H9 (cell line): Measurements from ENCODE around the gene TMED5. TPM values are rescaled to one million over a fixed set of nuclear protein-coding genes. Genes with fewer than 3 reads are reported as not detected.

Experiments
- DNase-seq: peaks from one replicate; pipeline ENCODE4 v3.0.0-alpha.2; 2017
- H2AFZ ChIP-seq: one replicate; pipeline ENCODE4 v1.6.1; 2013; ENCODE audit warnings: mild to moderate bottlenecking, low read length, control low read depth, moderate library complexity
- H2AK5ac ChIP-seq: 2 replicates; pipeline ENCODE4 v1.6.1; 2013; ENCODE audit warnings: low read length, control low read depth, mixed read lengths; ENCODE audit not compliant: insufficient read length
- H2BK120ac ChIP-seq: one replicate; pipeline ENCODE4 v1.6.1; 2013; ENCODE audit warnings: low read depth, mild to moderate bottlenecking, low read length, control low read depth, inconsistent platforms; ENCODE audit not compliant: poor library complexity, severe bottlenecking
- H2BK12ac ChIP-seq: 2 replicates; pipeline ENCODE4 v1.6.1; 2013; ENCODE audit warnings: low read length, control low read depth, mixed read lengths, low read depth; ENCODE audit not compliant: insufficient read length
- H2BK15ac ChIP-seq: 2 replicates; pipeline ENCODE4 v1.6.1; 2013; ENCODE audit warnings: low read depth, low read length, control low read depth
- H2BK20ac ChIP-seq: one replicate; pipeline ENCODE4 v1.6.1; 2013; ENCODE audit warnings: low read depth, mild to moderate bottlenecking, low read length, control low read depth, inconsistent platforms; ENCODE audit not compliant: poor library complexity, severe bottlenecking
- H2BK5ac ChIP-seq: 2 replicates; pipeline ENCODE4 v1.6.1; 2013; ENCODE audit warnings: low read length, control low read depth, mixed read lengths; ENCODE audit not compliant: insufficient read length
- H3K14ac ChIP-seq: 2 replicates; pipeline ENCODE4 v1.6.1; 2013; ENCODE audit warnings: low read length, control low read depth; ENCODE audit not compliant: insufficient read depth
- H3K18ac ChIP-seq: 2 replicates; pipeline ENCODE4 v1.6.1; 2013; ENCODE audit warnings: low read depth, mild to moderate bottlenecking, mixed read lengths, low read length, control low read depth; ENCODE audit not compliant: insufficient read length
- H3K23ac ChIP-seq: 2 replicates; pipeline ENCODE4 v1.6.1; 2013; ENCODE audit warnings: low read length, control low read depth, mixed read lengths, low read depth; ENCODE audit not compliant: insufficient read length
- H3K23me2 ChIP-seq: 2 replicates; pipeline ENCODE4 v1.6.1; 2013; ENCODE audit warnings: low read depth, mild to moderate bottlenecking, mixed read lengths, low read length, control low read depth; ENCODE audit not compliant: insufficient read length, poor library complexity, severe bottlenecking
- H3K27ac ChIP-seq: 2 replicates; pipeline ENCODE4 v1.5.1; 2013; ENCODE audit warnings: low read length, control low read depth, mixed read lengths, low read depth; ENCODE audit not compliant: insufficient read length
- H3K27me3 ChIP-seq: 2 replicates; pipeline ENCODE4 v1.6.1; 2013; ENCODE audit warnings: low read length, control low read depth, inconsistent platforms; ENCODE audit not compliant: insufficient read depth
- H3K4ac ChIP-seq: 2 replicates; pipeline ENCODE4 v1.6.1; 2013; ENCODE audit warnings: low read depth, mild to moderate bottlenecking, control low read depth, inconsistent platforms, low read length, moderate library complexity
- H3K4me1 ChIP-seq: 2 replicates; pipeline ENCODE4 v1.6.1; 2013; ENCODE audit warnings: low read length, control low read depth, inconsistent platforms; ENCODE audit not compliant: insufficient read depth
- H3K4me2 ChIP-seq: 2 replicates; pipeline ENCODE4 v1.6.1; 2013; ENCODE audit warnings: low read length, control low read depth, mixed read lengths; ENCODE audit not compliant: insufficient read length, insufficient read depth
- H3K56ac ChIP-seq: 2 replicates; pipeline ENCODE4 v1.6.1; 2013; ENCODE audit warnings: low read depth, mild to moderate bottlenecking, mixed read lengths, low read length, control low read depth; ENCODE audit not compliant: insufficient read length
- H3K79me1 ChIP-seq: 2 replicates; pipeline ENCODE4 v1.6.1; 2013; ENCODE audit warnings: low read depth, mild to moderate bottlenecking, moderate library complexity, low read length, control low read depth, inconsistent platforms; ENCODE audit not compliant: insufficient read depth, poor library complexity, severe bottlenecking
- H3K79me2 ChIP-seq: 2 replicates; pipeline ENCODE4 v1.6.1; 2013; ENCODE audit warnings: low read length, control low read depth, inconsistent platforms; ENCODE audit not compliant: insufficient read depth
- H3K9ac ChIP-seq: 2 replicates; pipeline ENCODE4 v1.6.1; 2013; ENCODE audit warnings: low read length, control low read depth, mixed read lengths; ENCODE audit not compliant: insufficient read length; ENCODE audit errors: extremely low read depth
- H3K9me3 ChIP-seq: one replicate; pipeline ENCODE4 v1.6.1; 2013; ENCODE audit warnings: low read depth, low read length, inconsistent platforms; ENCODE audit not compliant: control insufficient read depth
- H3T11ph ChIP-seq: one replicate; pipeline ENCODE4 v1.6.1; 2013; ENCODE audit warnings: mild to moderate bottlenecking, low read length, control low read depth, inconsistent platforms
- H4K20me1 ChIP-seq: one replicate; pipeline ENCODE4 v1.6.1; 2013; ENCODE audit not compliant: control insufficient read depth, insufficient read length, insufficient read depth
- H4K5ac ChIP-seq: 2 replicates; pipeline ENCODE4 v1.6.1; 2013; ENCODE audit warnings: low read depth, mild to moderate bottlenecking, mixed read lengths, low read length, control low read depth; ENCODE audit not compliant: insufficient read length
- H4K8ac ChIP-seq: replicated peaks from 2 replicates; pipeline ENCODE4 v1.6.1; 2013; ENCODE audit warnings: low read length, control low read depth, mixed read lengths, low read depth; ENCODE audit not compliant: insufficient read length
- H4K91ac ChIP-seq: 2 replicates; pipeline ENCODE4 v1.6.1; 2013; ENCODE audit warnings: low read depth, mild to moderate bottlenecking, moderate library complexity, mixed read lengths, low read length, control low read depth; ENCODE audit not compliant: insufficient read length
- H3K27ac Mint-ChIP-seq, 3 experiments: 2 replicates in 2 of 3; 3 replicates in 1 of 3; pipeline ENCODE4 v1.8.0; 2020 to 2021; ENCODE audit warnings: mixed read lengths in 3 of 3, mild to moderate bottlenecking in 1 of 3, moderate library complexity in 1 of 3
- H3K27me3 Mint-ChIP-seq: 2 replicates; pipeline ENCODE4 v1.8.0; 2021; ENCODE audit warnings: low read depth, mild to moderate bottlenecking, moderate library complexity, mixed read lengths
- H3K36me3 Mint-ChIP-seq, 3 experiments: 2 replicates in 2 of 3; 3 replicates in 1 of 3; pipeline ENCODE4 v1.8.0; 2020 to 2021; ENCODE audit warnings: low read depth in 3 of 3, mixed read lengths in 3 of 3; ENCODE audit not compliant: insufficient read depth in 1 of 3
- H3K4me1 Mint-ChIP-seq, 2 experiments: 2 replicates each; pipeline ENCODE4 v1.8.0; 2020; ENCODE audit warnings: mixed read lengths in 2 of 2
- H3K4me3 Mint-ChIP-seq, 2 experiments: 2 replicates in 1 of 2; 3 replicates in 1 of 2; pipeline ENCODE4 v1.8.0; 2020 to 2021; ENCODE audit warnings: mild to moderate bottlenecking in 2 of 2, mixed read lengths in 2 of 2, moderate library complexity in 1 of 2
- H3K9me3 Mint-ChIP-seq, 2 experiments: 2 replicates in 1 of 2; 3 replicates in 1 of 2; pipeline ENCODE4 v1.8.0; 2020; ENCODE audit warnings: mild to moderate bottlenecking in 2 of 2, mixed read lengths in 2 of 2, moderate library complexity in 1 of 2
- CTCF ChIP-seq: fragments of 200-600 bp; sonication (generic); conservative IDR thresholded peaks from 3 replicates; pipeline ENCODE4 v1.8.0; 2021; ENCODE audit warnings: antibody characterized with exemption, mild to moderate bottlenecking
- total RNA-seq: library from RNA; stranded (reverse); gene quantifications from 2 replicates; pipeline ENCODE4 v1.2.1, GENCODE V29; 2021

The TMED5 gene
- total RNA-seq, 1 experiment from 2014 or later, result 35.0 TPM

DNA sequence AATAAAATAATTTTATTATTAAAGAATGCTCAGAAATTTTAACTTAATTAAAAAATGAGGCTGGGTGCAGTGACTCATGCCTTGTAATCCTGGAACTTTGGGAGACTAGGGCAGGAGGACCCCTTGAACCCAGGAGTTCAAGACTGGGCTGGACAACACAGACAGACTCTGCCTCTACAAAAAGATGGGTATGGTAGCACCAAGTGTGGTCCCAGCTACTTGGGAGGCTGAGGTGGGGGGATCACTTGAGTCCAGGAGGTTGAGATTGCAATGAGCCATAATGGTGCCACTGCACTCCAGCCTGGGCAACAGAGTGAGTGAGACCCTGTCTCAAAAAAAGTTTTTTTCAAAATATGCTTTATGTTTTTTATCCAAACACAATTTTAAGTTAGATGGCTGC is 25.3 kb downstream of the TMED5 start:
- H3K9me3 ChIP-seq, result no peaks in the 10 kb centered on the region
- Mint-ChIP-seq H3K36me3 (peaks cover 3 to 26% (median 13%) of the 10 kb centered on the region in 3 experiments; a peak in 6 of 7 replicates), H3K4me3 (no peak overlapping the region), H3K4me1 (peaks cover 6% of the 10 kb centered on the region in 2 experiments; a peak in 3 of 4 replicates), H3K27me3 (no peaks in the 10 kb centered on the region), H3K9me3 (no peaks in the 10 kb centered on the region), H3K27ac (no peak overlapping the region)
- DNase-seq, result no peak
- H3K14ac ChIP-seq, result no peak overlapping the region
- H4K5ac ChIP-seq, result no peak overlapping the region
- no peak overlapping the region for H3K23ac ChIP-seq
- H3K18ac ChIP-seq, result no peak overlapping the region
- H3K23me2 ChIP-seq, result no peaks in the 10 kb centered on the region
- no peak overlapping the region for H2BK15ac ChIP-seq
- H2BK5ac ChIP-seq, result no peak overlapping the region
- no peak overlapping the region for H2BK20ac ChIP-seq
- H3K27me3 ChIP-seq, result no peaks in the 10 kb centered on the region
- H3K79me1 ChIP-seq, result no peaks in the 10 kb centered on the region
- no peak overlapping the region for H4K91ac ChIP-seq
- no peak overlapping the region for H2AFZ ChIP-seq
- no peak overlapping the region for H3T11ph ChIP-seq
- no peak overlapping the region for H2BK12ac ChIP-seq
- H3K4ac ChIP-seq, result no peak overlapping the region
- H3K9ac ChIP-seq, result no peak overlapping the region
- H4K20me1 ChIP-seq, result no peaks in the 10 kb centered on the region
- no peak overlapping the region for H2AK5ac ChIP-seq
- no peak overlapping the region for H2BK120ac ChIP-seq
- no peaks in the 10 kb centered on the region for H3K4me1 ChIP-seq
- H3K79me2 ChIP-seq, result peaks cover 3% of the 10 kb centered on the region; the same call in 1 of the 2 replicates
- H3K56ac ChIP-seq, result no peak overlapping the region
- no peak for TF ChIP-seq CTCF
- no peak overlapping the region for H3K4me2 ChIP-seq
- no peak overlapping the region for H3K27ac ChIP-seq
- no peak overlapping the region for H4K8ac ChIP-seq
